ENCODE results near the gene SFI1. TPM values are rescaled to one million over a fixed set of nuclear protein-coding genes. Genes with fewer than 3 reads are reported as not detected.
A peak's percentile ranks its signal among the peaks of the same experiment; 100 is the strongest.

SFI1 gene
- total RNA-seq, 1 experiment from 2014 or later = 53.1 TPM

- no peaks in the 10 kb centered on the region for H3K9me2 ChIP-seq (ENCODE audit: insufficient read depth)
- no peaks in the 10 kb centered on the region for H3K36me3 ChIP-seq (ENCODE audit: control insufficient read depth in 1 of 2, insufficient read depth in 2 of 2, low read length in 2 of 2)
- POLR2A ChIA-PET = interaction anchor here (0.6 to 2.2 kb wide), 16 partner anchors 9 to 308 kb away, joined by 3 to 16 read pairs (median 4); partner anchors contain the start of genes DEPDC5 and PRR14L
- intact Hi-C loops (cut with micrococcal nuclease) = loop anchor here (2.0 to 10.0 kb wide), 2 partner anchors 166 to 392 kb away; no protein-coding TSS in a partner anchor
- H3K4me1 ChIP-seq (ENCODE audit: control insufficient read depth in 1 of 2, insufficient read depth in 2 of 2, low read length in 2 of 2) = peaks cover 19 to 51% of the 10 kb centered on the region in 2 experiments
- TF ChIP-seq EZH2 (IDR thresholded peaks at IDR 0.05) (no peak), SRF (IDR thresholded peaks at IDR 0.05; ENCODE audit: low read depth) (no peak), ATF3 (IDR thresholded peaks at IDR 0.05) (no peak), FOSL1 (IDR thresholded peaks at IDR 0.05; ENCODE audit: low read depth) (no peak; the same call in 1 of the 2 replicates)
- H3K27me3 ChIP-seq (ENCODE audit: insufficient read depth, low read length) = no peaks in the 10 kb centered on the region
- H3K27ac ChIP-seq (ENCODE audit: low read depth, low read length) = peak overlapping the region; percentile 88
- H4K20me1 ChIP-seq (ENCODE audit: insufficient read depth) = no peaks in the 10 kb centered on the region
- ATAC-seq (no peak), DNase-seq (ENCODE audit: low read depth, low spot score) (no peak)
- TSS peak; percentile 98 for BruUV-seq (replicated peaks)
- H2AFZ ChIP-seq (ENCODE audit: low read depth, low read length, poor library complexity, severe bottlenecking) = no peak overlapping the region
- H3K9me3 ChIP-seq (ENCODE audit: control insufficient read depth in 1 of 2, insufficient read depth in 1 of 2, low read depth in 1 of 2, low read length in 2 of 2) = no peaks in the 10 kb centered on the region
- RAD21 ChIA-PET (ENCODE audit: low non-redundant PET in 1 of 2, low total read pairs in 2 of 2, uncharacterized antibody in 2 of 2, unreplicated experiment in 2 of 2) = interaction anchor here (0.5 to 2.0 kb wide), 5 partner anchors 16 to 308 kb away, joined by 3 to 12 read pairs (median 3); no protein-coding TSS in a partner anchor
- peak overlapping the region; percentile 88 for H3K9ac ChIP-seq (ENCODE audit: low read length)
- H3K4me2 ChIP-seq (ENCODE audit: low read length) = peak overlapping the region; percentile 83
- peak overlapping the region; percentile 85 to 89 for H3K4me3 ChIP-seq (replicated peaks in 1 of 2; ENCODE audit: low read depth in 1 of 2, low read length in 2 of 2)
- CTCF ChIA-PET = interaction anchor here (0.6 to 7.2 kb wide), 6 partner anchors 14 to 418 kb away, joined by 3 to 143 read pairs (median 4); no protein-coding TSS in a partner anchor
- peaks cover 44% of the 10 kb centered on the region for H3K79me2 ChIP-seq (ENCODE audit: insufficient read depth, low read length)
These were observed 166.3 kb downstream of the SFI1 start for GRCh38 chr22:31662668-31663037.

Small RNA genes lying within 50 kb of the gene (microRNA-seq; reads per million reads assigned to microRNA genes)
- not detected for gene MIR7109 (ENCODE audit: borderline number of aligned reads)

Other genes with a start within 250 kb of the SFI1 start
- gene PIK3IP1, start 204.0 kb upstream of the SFI1 start, total RNA-seq (2021; ENCODE audit: unreplicated experiment) = 1.6 TPM
- 30.6 TPM for gene PATZ1, start 150.2 kb upstream of the SFI1 start, total RNA-seq (2021; ENCODE audit: unreplicated experiment)
- 68.2 TPM for gene DRG1, start 96.9 kb upstream of the SFI1 start, total RNA-seq (2021; ENCODE audit: unreplicated experiment)
- 24.2 TPM for gene EIF4ENIF1, start 6.7 kb upstream of the SFI1 start, total RNA-seq (2021; ENCODE audit: unreplicated experiment)
- gene PISD, start 165.7 kb downstream of the SFI1 start, total RNA-seq (2021; ENCODE audit: unreplicated experiment) = 47.1 TPM

All from HCT116 (cell line).